NCI-H1436 treated with DMSO at 0.1 percent for 48 hours (cell line): Measurements from ENCODE around the gene GPD2.
"Not testable (repeated sequence)": the region's sequence is repeated elsewhere in the genome, so short reads cannot be mapped to it uniquely, and the experiment has no call there.

Source experiments
- DNase-seq: peaks from one replicate; lab custom pipeline; 2025; lab: John Stamatoyannopoulos, UW

Gene GPD2

DNA sequence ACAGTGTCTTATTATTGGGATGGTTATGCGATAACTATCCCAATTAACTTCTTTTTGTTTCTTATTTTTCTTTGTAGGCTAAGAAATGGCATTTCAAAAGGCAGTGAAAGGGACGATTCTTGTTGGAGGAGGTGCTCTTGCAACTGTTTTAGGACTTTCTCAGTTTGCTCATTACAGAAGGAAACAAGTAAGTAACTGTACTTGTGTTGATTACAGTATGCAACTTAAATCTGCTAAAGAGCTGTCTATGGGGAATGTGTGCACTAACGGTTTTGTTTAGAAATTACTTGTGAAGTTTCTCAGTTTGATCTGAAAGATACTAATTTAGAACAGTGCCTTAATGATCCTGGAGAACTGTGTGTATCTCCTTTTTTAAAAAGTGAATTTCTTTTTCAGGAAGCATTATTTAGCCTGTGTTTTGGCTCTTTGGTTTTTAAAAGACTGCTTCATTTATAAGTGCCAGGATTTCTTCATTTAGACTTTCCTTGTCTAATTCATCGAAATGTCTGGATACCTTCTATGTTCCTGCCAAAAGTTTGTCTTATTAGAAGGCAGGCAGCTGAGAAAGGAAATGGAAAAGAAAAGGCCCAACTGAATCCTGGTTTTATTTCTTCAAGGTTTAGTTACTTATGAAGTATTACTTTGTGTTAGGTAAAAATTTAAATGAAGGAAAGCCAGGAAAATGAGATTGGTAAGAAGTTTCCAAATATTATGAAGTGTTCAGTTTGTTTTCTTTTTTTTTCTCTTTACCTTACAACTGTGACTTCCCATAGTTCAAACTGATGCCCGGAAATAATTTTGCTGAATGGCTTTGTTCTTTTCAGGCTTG lies 40.1 kb downstream of the GPD2 start:
- DNase-seq: no peak

DNA sequence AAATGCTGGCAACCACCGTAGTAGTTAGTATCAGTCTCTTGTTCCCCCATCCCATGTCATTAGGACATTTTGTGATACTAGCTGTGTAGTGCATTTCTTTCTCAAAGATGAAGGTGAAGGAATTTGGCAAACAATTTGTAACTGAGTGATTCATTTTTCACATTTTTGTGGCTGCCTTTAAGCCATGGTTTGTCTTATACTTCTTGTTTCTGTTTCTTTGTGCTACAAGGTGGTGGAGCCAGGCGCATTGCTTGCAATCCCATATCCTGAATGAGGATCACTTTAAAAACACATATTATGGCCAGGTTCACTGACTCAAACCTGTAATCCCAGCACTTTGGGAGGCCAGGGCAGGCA lies 40.6 kb downstream of the GPD2 start:
- DNase-seq: no peak

DNA sequence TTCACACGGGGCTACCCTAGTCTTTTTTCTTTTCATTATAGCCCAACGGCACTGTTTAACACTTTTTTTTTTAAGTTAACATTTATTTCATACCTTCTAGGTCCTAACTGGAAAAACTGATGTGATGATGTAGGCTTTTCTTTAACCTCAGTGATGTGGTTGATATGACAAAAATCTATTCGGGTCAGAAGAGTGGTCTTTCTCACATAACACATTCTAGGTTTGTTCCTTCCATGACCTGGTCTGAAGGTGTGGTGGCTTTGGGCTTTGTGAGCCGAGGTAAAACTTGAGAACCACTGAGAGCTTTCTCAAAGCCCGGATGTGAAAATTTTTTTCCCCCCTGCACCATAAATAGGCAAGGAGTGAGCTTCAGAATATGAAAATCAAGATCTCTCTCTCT lies 44.2 kb downstream of the GPD2 start:
- DNase-seq: no peak

DNA sequence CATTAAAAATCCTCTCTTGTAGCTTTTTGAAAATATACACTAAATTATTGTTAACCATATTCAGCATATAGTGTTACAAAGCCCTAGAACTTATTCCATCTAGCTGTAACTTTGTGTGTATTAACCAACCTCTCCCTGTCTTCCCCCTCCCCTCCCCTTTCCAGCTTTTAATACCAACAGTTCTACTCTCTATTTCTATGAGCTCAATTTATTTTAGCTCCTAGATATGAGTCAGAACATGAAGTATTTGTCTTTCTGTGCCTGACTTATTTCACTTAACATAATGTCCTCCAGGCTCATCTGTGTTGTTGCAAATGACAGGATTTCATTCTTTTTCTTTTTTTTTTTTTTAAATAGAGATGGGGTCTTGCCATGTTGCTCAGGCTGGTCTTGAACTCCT lies 45.1 kb downstream of the GPD2 start:
- DNase-seq: no peak

DNA sequence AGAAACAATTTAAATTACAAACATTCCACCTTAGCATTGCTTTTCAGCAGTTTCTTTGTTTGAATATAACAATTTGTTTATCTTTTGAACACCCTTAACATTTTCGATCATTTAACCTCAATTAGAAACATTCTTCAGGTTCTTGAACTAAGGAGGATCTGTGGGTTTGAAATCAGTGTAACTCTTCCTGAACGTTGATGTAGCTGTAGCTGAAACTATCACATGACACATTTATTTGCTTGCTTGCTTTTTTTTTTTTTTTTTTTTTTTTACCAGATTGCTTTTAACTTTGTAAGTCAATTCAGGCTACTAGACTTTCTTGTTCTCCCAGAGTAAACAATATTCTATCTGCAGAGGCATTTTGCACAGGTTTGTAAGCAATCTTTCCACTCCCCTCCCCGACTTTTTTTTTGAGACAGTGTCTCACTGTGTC lies 47.6 kb downstream of the GPD2 start:
- DNase-seq: no peak

DNA sequence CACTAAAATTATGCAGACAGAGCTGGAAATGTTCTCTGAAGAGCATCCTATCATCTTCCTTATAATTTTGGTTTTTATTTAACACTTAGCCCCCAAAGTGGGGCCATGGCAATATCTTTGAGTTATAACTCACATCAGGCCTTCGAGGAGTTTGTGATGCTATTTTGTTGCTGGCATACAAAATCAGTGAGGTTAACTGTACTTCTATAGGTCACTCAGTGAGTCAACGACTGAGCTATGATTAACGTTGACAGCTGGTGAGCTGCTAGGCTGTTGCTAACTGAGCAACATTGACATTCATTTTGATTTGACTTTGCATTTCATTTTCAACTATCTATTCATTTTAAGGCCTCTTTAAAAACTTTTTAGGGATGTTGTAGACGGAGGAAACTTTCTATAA lies 50.0 kb downstream of the GPD2 start:
- DNase-seq: no peak

DNA sequence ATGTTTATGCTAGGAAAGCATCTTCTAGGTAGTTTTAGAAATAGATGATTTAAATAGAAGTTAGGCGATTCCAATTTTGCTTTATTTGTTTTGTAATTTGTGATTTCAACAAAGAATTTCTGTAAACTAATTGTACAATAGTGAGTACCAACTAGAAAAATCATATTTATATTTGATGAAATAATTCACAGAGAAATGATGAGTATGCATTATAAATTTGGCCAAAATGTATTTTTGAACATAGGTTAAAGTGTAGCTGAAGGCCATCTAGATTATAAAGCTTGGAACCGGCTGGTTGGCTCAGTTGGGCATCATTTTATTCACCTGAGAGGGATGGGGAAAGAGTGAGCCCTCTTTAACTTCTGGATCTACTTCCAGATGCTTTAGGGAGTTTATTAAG lies 50.4 kb downstream of the GPD2 start:
- no peak for DNase-seq

DNA sequence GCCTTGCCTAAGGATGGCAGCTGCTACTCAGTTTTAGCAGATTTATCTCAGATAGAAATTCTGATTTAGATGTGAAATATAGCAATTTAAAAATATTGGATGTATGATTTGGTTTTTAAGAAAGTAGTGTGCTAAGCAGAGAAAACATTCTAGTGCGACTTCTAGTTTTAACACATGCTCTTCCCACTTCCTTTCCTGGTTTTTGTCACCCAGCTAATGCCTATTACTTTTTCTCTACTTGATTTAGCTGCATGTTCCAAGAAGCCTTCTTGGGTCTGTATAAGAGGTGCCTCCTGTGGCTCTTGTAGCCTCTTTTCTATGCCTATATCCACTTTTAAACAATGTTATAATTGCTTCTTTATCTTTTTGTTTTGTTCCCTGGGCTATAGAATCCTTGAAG lies 53.0 kb downstream of the GPD2 start:
- DNase-seq: no peak

DNA sequence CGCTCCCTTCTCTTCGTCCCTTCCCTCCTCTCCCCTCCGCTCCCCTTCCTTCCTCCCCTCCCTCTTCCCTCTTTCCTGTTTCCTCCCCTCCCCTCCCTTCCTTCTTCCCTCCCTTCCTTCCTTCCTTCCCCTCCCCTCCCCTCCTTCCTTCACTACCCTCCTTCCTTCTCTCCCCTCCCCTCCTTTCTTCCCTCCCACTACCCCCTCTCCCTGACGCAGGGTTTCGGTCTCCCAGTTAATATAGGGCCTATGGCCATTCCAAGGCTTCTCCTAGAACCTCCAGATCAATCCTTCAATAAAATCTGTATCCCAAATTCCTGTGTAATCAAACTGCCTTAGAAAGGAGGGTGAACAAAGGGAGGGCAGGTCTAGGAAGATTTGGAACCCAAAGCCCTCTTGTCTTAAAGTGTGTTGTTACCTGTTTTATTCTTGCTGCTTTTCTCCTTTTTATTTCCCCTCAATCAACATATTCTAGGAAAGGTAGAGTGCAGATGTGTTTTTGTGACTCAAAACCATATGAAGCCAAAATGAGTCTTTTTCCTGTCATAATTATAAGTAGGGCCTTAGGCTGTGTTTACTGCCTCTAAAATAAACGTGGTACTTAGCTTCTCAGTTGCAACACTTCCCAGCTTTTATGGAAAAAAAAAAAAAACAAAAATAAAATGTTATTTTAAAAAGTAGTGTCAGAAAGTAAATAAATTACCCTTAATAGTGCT lies 53.7 kb downstream of the GPD2 start:
- DNase-seq: no peak

DNA sequence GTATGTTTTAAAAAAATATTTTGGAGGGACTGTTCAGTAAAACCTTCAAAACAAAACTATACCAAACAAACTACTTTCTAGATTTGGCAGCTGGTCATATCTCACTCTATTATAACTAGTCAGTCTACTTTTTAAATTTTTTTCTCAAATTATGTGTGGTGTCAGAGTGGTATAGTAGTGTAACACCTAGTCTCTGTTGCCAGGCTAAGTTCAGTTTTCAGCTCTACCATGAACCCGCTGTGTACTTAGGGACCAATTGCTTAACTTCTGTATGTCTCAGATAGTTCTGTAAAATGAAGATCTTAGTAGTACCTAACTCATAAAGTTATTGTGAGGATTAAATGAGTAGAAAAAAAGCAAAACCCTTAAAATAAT lies 54.3 kb downstream of the GPD2 start:
- no peak for DNase-seq

DNA sequence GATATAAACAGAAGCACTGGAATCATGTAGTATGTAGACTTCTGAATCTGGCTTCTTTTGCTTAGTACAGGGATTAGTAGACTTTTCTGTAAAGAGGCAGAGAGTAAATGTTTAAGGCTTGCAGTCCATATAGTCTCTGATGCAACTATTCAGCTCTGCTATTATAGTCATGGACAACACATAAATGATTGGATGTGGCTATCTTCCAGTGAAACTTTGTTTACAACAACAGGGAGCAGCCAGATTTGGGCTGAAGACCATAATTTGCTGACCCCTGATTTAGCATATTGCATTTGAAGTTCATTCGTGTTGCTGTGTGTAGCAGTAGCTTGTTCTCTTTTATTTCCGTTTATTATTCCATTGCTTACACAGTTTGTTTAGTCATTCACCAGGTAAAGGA lies 55.0 kb downstream of the GPD2 start:
- DNase-seq: no peak

DNA sequence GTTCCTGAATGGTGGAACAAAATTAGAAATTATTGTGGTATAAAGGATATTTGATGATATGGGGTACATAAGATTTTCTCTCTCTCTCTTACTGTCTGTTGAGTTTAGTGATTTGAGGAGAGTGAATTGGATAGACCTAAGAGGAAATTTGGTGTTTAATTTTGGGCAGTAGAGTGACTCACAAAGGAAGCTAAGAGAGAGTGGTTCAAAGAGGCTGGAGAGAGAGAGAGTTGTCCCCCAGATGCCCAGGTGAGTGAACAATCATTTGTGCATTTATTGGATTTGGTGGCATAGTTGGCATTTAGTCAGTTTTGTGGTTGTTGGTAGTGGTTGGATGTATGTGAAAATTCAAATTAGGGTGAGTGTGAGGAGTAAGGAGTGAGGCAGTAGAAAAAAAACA lies 56.8 kb downstream of the GPD2 start:
- no peak for DNase-seq

DNA sequence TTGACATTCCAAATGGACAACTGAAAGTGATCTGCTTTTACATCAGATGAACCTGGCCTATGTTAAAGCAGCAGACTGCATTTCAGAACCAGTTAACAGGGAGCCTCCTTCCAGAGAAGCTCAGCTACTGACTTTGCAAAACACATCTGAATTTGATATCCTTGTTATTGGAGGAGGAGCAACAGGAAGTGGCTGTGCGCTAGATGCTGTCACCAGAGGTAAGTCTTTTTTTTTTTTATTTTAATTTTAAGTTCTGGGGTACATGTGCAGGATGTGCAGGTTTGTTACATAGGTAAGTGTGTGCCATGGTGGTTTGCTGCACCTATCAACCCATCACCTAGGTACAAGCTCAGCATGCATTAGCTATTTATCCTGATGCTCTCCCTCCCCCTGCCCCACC lies 59.8 kb downstream of the GPD2 start:
- DNase-seq: not testable (repeated sequence)

DNA sequence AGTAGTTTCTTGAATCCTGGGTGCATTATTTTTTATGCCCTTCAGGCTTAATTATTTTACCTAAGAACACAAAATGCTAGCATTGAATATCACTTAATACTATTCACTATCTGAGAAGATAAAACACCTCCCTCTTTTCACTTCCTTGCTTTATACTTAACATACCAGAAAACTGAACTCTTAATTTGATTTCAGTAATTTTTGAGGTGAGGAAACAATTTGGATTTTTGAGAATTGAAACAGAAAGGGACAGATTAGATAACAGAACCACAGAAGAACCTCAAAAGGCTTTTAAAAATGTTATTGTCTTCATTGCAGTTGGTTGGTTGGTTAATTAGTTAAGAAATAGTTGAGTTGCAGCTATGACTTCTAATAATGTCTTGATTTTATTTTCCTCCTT lies 69.5 kb downstream of the GPD2 start:
- DNase-seq: no peak

DNA sequence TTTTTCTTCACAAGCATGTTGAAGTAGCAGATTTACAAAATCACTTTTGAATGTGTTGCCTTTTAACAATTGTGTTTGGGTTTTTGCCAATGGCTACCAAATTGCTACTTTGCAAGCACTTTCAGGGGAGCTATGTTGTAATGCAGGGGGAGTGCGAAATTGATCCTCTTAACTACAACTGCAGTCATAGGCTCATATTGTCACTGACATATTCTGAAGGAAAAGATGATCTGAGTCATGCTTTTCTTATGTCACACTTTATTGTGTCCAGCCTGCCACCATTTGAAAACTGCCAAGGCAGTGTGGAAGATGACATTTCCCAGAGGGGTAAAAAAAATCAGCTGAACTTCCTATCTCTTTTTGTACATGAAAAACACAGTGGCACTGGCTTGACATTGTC lies 74.9 kb downstream of the GPD2 start:
- no peak for DNase-seq

DNA sequence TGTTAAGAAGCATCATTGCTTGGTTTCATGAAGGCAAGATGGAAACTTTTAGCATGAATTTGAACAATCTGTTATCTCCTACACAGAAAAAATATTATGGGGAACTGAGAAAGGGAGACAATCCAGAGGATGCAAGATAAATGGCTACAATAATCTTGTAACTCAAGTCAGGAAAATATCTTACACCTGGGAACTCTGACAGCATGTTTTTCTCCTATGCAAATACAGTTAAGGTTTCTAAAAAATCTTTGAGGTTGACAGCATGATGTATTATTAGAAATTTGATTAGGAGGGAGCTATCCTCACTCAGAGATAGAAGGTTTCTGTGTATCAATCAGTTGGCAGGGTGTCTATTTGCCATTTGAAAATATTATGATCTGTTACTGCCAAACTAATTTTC lies 75.6 kb downstream of the GPD2 start:
- DNase-seq: no peak

DNA sequence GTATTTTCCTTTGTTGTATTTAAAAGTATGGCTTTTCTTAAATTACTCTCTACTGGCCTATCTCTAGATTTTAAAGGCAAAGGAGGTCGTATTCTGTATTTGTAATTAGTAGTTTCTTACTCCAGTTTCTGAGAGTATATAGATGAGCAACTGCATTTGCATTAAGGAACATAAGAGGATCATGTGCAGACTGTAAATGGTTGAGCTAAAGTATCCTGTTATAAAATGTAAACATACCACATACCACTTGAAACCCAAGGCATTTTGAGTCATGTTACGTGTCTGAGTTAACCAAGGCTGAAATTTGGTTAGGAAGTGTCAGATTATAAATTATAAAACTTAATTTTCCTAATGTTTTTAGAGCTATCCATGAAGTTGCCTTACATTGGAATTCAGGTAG lies 76.3 kb downstream of the GPD2 start:
- DNase-seq: no peak

DNA sequence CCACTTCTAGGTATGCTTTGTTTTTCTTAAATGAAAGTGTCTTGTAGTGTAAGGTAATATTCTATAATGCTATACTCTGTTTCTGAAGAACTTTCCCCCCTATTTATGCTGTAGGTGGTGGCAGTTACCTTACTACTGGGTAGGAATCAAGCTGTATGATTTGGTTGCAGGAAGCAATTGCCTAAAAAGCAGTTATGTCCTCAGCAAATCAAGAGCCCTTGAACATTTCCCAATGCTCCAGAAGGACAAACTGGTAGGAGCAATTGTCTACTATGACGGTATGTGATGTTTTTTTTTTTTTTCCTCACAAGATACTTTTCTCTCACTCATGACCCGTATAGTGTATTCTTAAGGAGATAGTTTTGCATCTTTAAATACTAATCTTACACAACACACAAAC lies 77.0 kb downstream of the GPD2 start:
- no peak for DNase-seq

DNA sequence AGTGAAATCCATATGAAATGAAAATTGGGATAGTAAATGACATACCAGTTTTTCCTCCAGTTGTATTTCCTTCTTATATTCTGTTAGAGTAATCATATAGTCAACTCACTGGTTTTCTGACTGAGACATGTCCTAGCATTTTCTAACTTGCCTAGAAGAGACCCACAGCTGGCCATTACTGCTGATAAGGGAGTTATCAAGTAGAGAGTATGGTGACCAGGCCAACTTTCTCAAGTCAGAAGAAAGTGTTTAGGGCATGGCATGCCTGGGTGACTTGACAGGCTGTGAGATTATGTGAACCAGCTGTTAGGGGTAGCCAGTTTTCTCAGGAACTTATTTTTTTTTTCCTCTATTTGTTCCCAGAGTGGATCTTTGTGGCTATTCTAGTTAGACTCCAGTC lies 81.2 kb downstream of the GPD2 start:
- DNase-seq: no peak

DNA sequence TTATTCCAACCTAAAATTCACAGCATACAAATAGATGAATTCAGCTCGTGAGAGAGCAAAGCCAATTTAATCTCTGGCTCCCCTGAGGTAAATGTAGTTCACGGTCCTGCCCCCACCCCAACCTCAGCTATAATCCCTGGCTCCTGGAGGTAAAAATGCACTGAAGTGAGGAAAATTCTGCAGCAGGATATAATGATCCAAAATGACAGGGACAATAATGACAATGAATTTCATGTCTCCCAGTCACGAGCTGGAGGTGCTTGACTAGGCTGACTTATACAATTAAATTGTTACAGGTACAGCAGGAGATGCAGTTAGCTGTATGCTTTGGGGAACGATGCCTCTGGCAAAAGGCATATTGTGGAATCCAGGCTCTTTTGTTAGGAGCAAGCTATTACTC lies 82.0 kb downstream of the GPD2 start:
- DNase-seq: no peak

DNA sequence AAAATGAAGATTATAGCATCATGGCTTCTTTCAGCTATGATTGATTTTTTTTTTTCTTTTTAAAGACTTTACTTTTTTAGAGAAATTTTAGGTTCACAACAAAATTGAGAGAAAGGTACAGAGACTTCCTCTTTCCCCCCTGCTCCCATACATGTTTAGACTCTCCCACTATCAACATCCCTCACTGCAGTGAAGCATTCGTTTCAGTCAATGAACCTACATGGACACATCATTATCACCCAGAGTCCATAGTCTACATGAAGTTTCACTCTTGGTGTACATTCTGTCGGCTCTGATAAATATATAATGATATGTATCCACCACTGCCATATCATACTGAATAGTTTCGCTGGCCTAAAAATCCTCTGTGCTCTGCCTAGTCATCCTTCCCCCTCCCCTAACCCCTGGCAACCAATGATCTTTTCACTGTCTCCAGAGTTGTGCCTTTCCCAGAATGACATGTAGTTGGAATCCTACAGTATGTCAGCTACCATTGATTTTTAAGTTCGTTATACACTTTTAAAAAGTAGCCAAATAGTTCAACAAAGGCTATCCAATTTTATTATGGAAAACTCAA lies 86.8 kb downstream of the GPD2 start:
- no peak for DNase-seq

DNA sequence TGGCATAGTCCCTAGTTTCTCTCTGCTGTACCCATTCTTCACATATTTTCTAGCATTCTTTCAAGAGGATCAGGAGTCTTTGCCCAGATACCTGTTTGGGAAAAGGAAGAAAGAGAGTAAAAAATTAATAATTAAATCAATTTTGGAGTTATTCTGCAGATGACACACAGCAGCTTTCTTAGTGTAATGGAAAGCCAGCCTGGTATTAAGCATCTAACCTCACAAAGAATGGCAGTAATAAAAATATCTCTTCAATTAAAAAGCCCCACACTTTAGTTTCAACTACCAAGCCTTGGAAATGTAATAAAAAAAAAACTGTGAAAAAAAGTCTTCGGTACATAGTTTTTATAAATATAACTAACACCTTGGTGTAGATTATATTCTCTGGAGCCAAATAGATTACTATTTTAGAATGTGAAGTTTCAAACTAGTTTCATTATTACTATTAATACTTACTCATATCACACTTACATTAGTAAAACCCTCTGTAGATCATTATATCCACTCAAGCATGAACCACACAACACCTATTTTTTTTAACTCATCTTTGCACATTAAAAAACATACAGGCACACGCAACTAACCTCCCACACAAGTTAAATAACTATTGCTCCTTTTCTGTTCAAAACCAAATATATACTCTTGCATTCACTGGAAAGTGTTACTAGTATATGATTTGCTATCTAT lies 90.9 kb downstream of the GPD2 start:
- DNase-seq: no peak

DNA sequence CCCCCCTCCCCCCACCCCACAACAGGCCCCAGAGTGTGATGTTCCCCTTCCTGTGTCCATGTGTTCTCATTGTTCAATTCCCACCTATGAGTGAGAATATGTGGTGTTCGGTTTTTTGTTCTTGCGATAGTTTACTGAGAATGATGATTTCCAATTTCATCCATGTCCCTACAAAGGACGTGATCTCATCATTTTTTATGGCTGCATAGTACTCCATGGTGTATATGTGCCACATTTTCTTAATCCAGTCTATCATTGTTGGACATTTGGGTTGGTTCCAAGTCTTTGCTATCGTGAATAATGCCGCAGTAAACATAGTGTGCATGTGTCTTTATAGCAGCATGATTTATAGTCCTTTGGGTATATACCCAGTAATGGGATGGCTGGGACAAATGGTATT lies 92.4 kb downstream of the GPD2 start:
- DNase-seq: not testable (repeated sequence)
